Effector memory CD4-positive, alpha-beta T cell (primary cell): Measurements from ENCODE around the gene LRRC30.
"Not testable (repeated sequence)": the region's sequence is repeated elsewhere in the genome, so short reads cannot be mapped to it uniquely, and the experiment has no call there.

Experiments
- DNase-seq, 3 donors: peaks; one replicate each; pipeline ENCODE4 v3.0.0-alpha.2; 2020
- H3K27ac ChIP-seq: 2 replicates; pipeline ENCODE4 v1.7.0; 2013; ENCODE audit warnings: mild to moderate bottlenecking, low read length, moderate library complexity; ENCODE audit not compliant: insufficient read depth, poor library complexity, severe bottlenecking
- H3K27me3 ChIP-seq: replicated peaks from 2 replicates; pipeline ENCODE4 v1.7.0; 2013; ENCODE audit warnings: mild to moderate bottlenecking, low read length; ENCODE audit not compliant: insufficient read depth, control insufficient read depth, poor library complexity, severe bottlenecking
- H3K36me3 ChIP-seq: 2 replicates; pipeline ENCODE4 v1.7.0; 2013; ENCODE audit warnings: mild to moderate bottlenecking, low read length, moderate library complexity; ENCODE audit not compliant: control insufficient read depth, insufficient read depth
- H3K4me1 ChIP-seq: 2 replicates; pipeline ENCODE4 v1.7.0; 2013; ENCODE audit warnings: low read length, mild to moderate bottlenecking; ENCODE audit not compliant: control insufficient read depth, insufficient read depth, poor library complexity, severe bottlenecking
- H3K4me3 ChIP-seq: 2 replicates; pipeline ENCODE4 v1.7.0; 2013; ENCODE audit warnings: low read length, low read depth, mild to moderate bottlenecking; ENCODE audit not compliant: insufficient read depth, poor library complexity, severe bottlenecking
- H3K9me3 ChIP-seq: 2 replicates; pipeline ENCODE4 v1.7.0; 2013; ENCODE audit warnings: mild to moderate bottlenecking, low read length, moderate library complexity; ENCODE audit not compliant: control insufficient read depth

LRRC30 gene

GRCh38 chr18:7203601-7204000 lies 27.3 kb upstream of the LRRC30 start:
- DNase-seq, H3K27ac ChIP-seq, H3K4me1 ChIP-seq, H3K27me3 ChIP-seq, H3K4me3 ChIP-seq, H3K36me3 ChIP-seq, H3K9me3 ChIP-seq: not testable (repeated sequence)

DNA sequence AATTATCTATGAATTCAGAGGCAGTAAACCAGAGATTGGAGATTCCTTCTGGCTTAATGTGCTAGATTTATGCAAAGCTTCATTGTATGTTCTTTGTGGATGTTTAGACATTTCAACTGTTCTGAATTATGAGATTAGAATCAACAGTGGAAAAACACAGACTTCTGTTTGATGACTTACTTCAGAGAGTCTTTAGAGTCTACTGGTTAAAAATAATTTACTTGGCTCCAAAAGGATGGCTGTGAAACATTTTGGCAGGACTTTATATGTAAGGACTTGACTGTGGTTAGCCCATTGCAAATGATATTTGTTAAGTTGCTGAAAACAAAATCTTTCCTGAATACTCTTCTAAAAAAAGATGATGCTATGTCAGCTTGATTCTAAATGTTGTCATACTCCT lies 25.5 kb upstream of the LRRC30 start:
- H3K4me1 ChIP-seq = no peaks in the 10 kb centered on the region
- no peak for DNase-seq
- H3K36me3 ChIP-seq = no peaks in the 10 kb centered on the region
- no peak overlapping the region for H3K4me3 ChIP-seq
- no peak overlapping the region for H3K27ac ChIP-seq
- no peaks in the 10 kb centered on the region for H3K27me3 ChIP-seq
- H3K9me3 ChIP-seq = no peaks in the 10 kb centered on the region

GRCh38 chr18:7206217-7206616 lies 24.7 kb upstream of the LRRC30 start:
- H3K27me3 ChIP-seq = no peaks in the 10 kb centered on the region
- no peaks in the 10 kb centered on the region for H3K9me3 ChIP-seq
- H3K27ac ChIP-seq = no peak overlapping the region
- no peaks in the 10 kb centered on the region for H3K4me1 ChIP-seq
- DNase-seq = no peak
- H3K36me3 ChIP-seq = no peaks in the 10 kb centered on the region
- no peak overlapping the region for H3K4me3 ChIP-seq

DNA sequence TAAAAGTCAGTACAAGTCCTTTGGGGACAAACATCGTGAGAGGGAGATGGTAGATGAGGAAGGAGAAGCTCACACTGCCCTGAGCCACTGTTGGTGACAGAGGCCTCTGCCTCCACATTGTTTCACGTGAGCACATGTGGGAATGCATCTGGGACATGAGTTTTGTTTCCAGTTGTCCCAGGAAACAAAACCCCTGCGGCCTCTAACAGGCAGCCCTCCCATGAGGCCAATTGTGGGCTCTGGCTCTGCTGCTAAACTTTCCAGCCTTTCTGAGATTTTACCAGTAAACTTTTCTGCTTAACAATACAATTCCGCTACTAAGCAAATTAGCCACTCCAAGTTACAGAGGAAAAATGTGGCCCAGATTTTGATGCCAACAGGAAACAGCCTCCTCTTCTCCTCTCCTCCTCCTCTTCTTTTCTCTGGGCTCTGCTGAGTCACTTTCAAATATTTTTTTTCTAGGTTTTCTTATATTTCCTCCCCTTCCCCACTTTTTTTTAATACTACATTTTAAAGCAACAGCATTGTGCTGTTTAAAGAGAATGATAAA lies 23.4 kb upstream of the LRRC30 start:
- Histone ChIP-seq H3K27me3 (no peaks in the 10 kb centered on the region), H3K36me3 (no peaks in the 10 kb centered on the region), H3K4me3 (no peak overlapping the region), H3K4me1 (no peaks in the 10 kb centered on the region), H3K9me3 (no peaks in the 10 kb centered on the region), H3K27ac (no peak overlapping the region)
- no peak for DNase-seq

DNA sequence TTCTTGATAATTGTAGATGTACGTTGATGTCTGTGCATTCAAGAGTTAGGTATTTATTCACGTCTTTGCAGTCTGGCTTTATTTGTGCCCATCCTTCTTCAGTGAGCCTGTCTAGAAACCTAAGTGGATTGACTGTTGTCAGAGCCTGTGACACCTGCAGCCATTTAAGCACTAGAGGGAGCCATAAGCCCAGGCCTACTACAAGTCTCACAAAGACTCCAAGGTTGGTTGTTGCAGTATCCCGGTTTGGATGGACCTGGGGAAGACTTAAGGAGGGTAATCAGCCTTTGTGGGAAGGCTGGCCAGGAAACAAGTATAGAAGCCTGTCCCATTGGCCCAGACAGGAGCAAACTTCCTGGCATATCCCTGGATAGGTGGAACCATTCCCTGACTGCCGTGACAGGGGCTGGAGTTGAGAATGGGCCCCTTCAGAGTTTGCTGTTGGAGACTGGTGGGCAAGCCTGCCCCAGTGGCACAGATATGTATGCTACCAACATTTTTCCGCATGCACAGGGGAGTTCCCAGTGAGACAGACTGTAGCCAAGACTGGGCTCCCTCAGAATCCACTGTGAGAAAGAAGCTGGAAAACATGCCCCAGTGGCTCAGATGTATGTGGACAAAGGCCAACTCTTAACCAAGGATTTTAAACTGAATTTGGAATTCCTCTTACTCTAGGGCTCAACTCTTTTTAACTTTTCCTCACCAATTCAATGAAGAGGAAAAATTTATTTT lies 9.3 kb upstream of the LRRC30 start:
- H3K36me3 ChIP-seq = no peaks in the 10 kb centered on the region

GRCh38 chr18:7224198-7224597 lies 6.7 kb upstream of the LRRC30 start:
- no peaks in the 10 kb centered on the region for H3K4me1 ChIP-seq
- no peak overlapping the region for H3K4me3 ChIP-seq
- H3K27me3 ChIP-seq = no peaks in the 10 kb centered on the region
- H3K27ac ChIP-seq = no peak overlapping the region
- no peak for DNase-seq
- no peaks in the 10 kb centered on the region for H3K9me3 ChIP-seq
- H3K36me3 ChIP-seq = no peaks in the 10 kb centered on the region

More for the DNA sequence above, 9.3 kb upstream of the LRRC30 start:
- Histone ChIP-seq H3K27me3 (no peaks in the 10 kb centered on the region), H3K27ac (no peak overlapping the region), H3K4me3 (no peak overlapping the region), H3K4me1 (no peaks in the 10 kb centered on the region), H3K9me3 (no peaks in the 10 kb centered on the region)
- DNase-seq = no peak

GRCh38 chr18:7232218-7232617 lies 1.3 kb downstream of the LRRC30 start:
- no peaks in the 10 kb centered on the region for H3K36me3 ChIP-seq
- no peaks in the 10 kb centered on the region for H3K9me3 ChIP-seq
- no peak overlapping the region for H3K4me3 ChIP-seq
- DNase-seq = no peak
- no peaks in the 10 kb centered on the region for H3K4me1 ChIP-seq
- H3K27me3 ChIP-seq = no peaks in the 10 kb centered on the region
- no peak overlapping the region for H3K27ac ChIP-seq

- Histone ChIP-seq H3K4me1 (no peaks in the 10 kb centered on the region), H3K9me3 (no peaks in the 10 kb centered on the region), H3K27me3 (no peaks in the 10 kb centered on the region)
Observed at GRCh38 chr18:7233134-7233810, 2.4 kb downstream of the LRRC30 start.

DNA sequence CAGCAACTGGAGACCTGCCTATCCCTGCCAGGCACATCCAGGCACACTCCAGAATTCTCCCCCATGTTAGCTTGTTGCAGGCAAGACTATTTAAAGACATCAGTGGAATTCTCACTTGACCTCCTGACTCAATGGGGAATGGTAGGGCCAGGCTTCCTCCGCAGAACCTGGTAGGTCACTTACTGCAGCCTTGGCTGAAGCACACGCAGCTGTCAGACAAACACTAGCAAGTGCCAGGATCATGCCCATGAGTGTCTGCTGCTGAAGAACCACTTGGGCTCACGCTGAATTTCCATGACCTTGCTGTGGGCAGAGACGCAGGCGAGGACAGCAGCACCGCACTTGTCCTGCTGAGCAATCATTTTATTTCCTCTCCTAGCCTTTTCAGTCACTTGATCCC lies 3.2 kb downstream of the LRRC30 start:
- H3K4me1 ChIP-seq = no peaks in the 10 kb centered on the region
- H3K9me3 ChIP-seq = no peaks in the 10 kb centered on the region
- H3K27ac ChIP-seq = no peak overlapping the region
- H3K36me3 ChIP-seq = no peaks in the 10 kb centered on the region
- no peak for DNase-seq
- no peaks in the 10 kb centered on the region for H3K27me3 ChIP-seq
- H3K4me3 ChIP-seq = no peak overlapping the region

More at GRCh38 chr18:7233134-7233810, 2.4 kb downstream of the LRRC30 start:
- Histone ChIP-seq H3K36me3 (no peaks in the 10 kb centered on the region), H3K4me3 (no peak overlapping the region), H3K27ac (no peak overlapping the region)
- no peak for DNase-seq

GRCh38 chr18:7234956-7235355 lies 4.1 kb downstream of the LRRC30 start:
- Histone ChIP-seq H3K27me3 (no peaks in the 10 kb centered on the region), H3K9me3 (no peaks in the 10 kb centered on the region), H3K27ac (no peak overlapping the region), H3K4me1 (no peaks in the 10 kb centered on the region), H3K4me3 (no peak overlapping the region), H3K36me3 (no peaks in the 10 kb centered on the region)
- DNase-seq = no peak
